GM21576 (cell line): ENCODE results near the gene SYT7.

Experiments
- ATAC-seq: cut with Tn5 transposase; IDR thresholded peaks from one replicate; pipeline ENCODE4 v1.9.1; 2021; ENCODE audit warnings: mild to moderate bottlenecking, moderate library complexity; ENCODE audit not compliant: unreplicated experiment

The SYT7 gene

GRCh38 chr11:61503135-61503770 lies 77.6 kb downstream of the SYT7 start:
- no peak for ATAC-seq

DNA sequence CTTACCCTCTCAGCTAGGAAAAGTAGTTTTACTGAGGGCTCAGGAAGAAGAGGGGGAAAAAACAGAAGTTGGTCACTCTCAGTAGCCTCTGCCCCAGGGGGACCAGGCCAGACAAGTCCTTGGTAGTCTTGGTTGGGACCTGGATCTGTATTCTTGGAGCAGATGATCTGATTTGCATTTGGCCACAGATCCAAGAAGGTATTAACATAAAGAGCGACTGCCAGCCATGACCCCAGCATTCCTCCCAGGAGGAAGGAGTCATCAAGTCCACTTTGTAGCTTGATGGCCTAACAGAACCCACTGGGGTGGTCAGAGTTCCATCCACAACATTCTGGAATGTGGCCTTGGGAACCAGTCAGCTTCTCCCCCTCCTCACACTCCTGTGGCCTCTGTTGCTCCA lies 78.4 kb downstream of the SYT7 start:
- no peak for ATAC-seq

- ATAC-seq, result no peak
Measured at GRCh38 chr11:61499816-61500491, 80.9 kb downstream of the SYT7 start.

DNA sequence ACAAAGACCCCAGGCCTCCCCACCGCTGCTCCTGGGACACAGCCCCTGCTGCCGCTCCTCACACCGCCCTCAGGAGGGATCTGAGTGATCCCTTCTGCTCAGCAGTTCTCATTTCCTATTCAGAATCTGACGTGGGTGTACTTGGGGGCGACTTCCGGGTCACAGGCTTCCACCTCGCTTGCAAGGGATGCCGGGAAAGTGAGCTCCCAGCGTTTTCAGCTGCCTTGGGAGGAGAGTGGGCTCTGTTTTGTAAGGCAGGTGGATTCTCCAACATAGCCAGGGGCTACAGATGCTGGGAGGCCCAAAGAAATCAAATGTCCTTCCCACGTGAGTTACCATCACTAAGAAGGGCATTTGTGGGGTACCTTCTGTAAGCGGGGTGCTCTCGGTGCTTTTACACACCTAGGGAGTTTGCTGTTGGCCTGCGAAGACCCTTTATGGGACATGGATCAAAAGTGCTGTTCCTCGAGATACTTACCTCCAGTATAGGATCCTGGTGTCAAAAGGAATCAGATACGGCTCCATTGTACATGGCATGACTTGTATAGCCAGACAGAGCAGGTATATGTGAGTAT lies 82.0 kb downstream of the SYT7 start:
- ATAC-seq, result no peak

DNA sequence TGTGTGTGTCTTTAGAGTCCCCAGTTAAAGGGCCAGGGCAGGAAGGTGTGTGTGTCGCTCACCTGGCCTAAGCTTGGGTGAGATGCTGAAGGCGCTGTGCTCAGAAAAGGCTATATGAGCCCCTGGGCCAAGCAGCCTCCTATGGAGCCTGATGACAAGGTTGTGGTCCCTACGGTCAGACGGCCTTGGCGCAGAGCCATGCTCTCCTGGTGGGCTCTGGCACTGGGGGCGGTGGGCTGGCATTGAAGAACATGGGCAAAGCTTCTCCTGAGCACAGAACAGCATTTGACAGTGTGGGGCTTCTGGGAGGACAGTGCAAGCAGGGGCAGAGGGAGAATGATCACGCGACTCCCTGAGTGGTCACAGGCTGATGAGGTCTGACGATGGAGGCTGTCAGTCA lies 83.0 kb downstream of the SYT7 start:
- ATAC-seq, result no peak

DNA sequence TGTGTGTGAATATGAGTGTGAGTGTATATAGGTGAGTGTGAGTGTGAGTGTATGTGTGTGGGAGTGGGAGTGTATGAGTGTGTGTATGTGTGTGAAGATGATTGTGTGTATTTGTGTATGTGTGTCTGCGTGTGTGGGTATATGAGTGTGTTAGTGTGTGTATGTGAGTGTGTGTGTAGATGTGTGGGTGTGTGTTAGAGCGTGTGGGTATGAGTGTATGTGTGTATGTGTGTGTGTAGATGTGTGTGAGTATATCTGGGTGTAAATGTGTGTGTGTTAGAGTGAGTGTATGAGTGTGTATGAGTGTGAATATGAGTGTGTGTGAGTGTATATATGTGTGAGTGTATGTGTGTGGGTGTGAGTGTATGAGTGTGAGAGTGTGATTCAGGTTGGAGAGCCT lies 83.4 kb downstream of the SYT7 start:
- ATAC-seq, result no peak

GRCh38 chr11:61496602-61497400 lies 84.1 kb downstream of the SYT7 start:
- no peak for ATAC-seq

- no peak for ATAC-seq
Measured at GRCh38 chr11:61495801-61496601, 84.9 kb downstream of the SYT7 start.

- ATAC-seq, result no peak
Measured at GRCh38 chr11:61494381-61494961, 86.4 kb downstream of the SYT7 start.

DNA sequence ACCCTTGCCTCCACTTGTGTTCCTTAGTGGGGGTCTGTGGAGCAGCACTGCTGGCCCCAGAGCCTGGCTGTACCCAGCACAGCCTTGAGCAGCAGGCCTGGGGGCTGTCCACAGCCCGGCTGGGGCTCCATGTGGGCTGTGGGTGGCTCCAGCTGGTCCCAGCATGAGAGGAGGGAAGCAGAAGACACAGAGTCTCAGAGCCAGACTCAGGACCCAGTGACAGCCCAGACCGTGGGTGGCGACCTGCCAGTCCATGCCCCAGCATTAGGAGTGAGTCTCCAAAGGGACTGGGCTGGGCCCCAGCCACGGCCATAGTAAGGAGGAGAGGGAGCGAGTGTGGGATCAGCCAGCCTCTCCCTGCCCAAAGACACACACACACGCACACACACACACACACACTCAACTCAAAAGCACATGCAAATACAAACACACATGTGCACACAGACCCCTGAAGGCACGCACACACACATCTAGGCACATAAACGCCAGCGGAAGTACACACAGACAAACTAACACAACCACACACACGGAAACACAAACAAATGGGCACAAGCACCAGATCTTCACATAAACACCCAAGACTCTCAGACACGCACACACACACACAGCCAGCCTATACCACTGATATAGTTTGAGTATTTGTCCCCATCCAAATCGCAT lies 89.0 kb downstream of the SYT7 start:
- ATAC-seq, result no peak

DNA sequence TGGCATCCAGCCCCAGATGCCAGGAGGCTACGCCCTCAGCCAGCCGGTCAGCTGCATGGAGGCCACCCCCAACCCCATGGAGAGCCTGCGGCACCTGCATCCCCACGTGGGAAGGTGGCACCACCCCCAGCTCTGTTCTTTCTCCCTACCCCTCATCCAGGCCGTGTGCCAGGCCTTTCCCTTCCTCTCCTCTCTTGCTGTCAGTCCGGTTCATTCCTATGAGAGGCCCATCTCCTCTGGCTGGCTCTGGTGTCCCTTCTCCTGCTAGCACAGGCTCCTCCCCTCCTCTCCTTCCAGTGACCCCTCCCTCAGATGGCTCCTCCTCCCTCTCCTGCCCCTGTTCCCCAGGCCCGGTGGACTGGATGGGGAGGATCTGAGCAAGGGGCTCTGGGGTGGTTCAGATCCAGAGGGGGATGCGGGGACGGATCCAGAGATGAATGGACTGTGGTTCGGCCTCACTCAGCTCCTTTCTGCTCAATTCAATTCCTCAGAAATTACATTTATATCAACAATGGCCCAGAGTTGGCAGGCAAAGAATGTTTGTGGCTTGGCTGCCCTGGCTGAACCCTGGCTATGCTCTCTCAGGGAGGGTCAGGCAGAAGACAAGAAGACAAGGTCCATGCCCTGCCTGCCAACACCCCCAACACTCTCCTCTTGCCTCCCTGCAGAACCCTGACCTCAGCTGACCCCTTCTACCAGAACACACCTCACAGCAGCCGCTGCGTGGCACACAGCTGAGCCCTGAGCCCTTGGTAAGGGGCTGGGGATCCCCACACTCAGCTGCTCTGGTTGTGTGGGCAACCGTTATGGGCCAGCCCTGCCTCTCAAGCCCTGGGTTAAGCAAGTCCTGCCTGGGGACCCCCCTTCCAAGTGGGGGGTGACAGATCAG lies 90.8 kb downstream of the SYT7 start:
- ATAC-seq, result no peak

- ATAC-seq, result no peak
Measured at GRCh38 chr11:61488651-61489291, 92.1 kb downstream of the SYT7 start.

DNA sequence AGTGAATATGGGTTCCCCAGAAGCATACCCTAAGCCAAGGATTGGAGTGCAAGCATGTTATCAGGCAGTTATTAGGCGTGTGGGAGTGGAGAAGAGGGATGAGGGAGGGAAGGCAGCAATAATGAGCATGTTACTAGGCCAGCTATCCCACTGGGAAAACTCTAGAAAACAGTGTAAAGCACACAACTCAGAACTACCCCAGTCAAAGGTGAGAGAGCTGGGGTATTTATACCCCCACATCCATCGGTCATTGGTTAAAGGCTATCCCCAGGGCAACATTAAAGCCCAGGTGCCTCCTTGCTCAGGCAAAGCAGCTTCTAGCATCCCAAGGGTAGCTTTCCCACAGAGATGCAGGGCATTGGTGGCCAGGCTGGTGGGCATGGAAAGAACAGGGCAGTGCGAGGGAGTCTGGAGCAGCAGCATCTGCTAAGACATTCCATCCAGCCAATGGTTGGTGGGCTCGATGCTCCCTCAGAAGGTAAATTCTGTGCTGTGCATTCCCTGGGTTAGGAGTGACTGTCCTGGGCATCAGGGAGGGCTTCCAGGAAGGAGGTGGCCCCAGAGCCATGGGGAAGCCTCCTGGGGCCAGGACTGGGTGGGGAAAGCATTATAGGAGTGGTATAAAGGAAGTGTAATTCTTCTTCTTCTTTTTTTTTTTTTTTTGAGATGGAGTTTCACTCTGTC lies 93.4 kb downstream of the SYT7 start:
- ATAC-seq, result no peak

DNA sequence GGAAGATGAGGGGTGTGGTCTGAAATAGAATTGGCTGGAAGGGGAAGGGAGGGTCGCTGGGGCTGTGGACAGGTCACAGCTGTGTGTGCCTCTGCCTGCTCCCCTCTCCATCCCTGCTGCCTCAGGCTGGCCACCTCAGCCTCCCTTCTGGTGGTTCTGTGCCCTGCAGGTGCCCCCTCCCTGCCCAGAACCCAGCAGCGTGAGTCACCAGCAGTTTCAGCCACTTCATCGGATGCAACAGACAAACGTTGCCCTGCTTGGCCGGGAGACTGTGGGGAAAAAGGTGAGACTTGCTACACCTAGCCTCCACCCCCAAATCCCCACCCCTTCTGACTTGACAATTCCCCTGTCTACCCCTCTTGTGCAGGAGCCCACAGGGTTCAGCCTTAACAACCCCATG lies 94.1 kb downstream of the SYT7 start:
- no peak for ATAC-seq

DNA sequence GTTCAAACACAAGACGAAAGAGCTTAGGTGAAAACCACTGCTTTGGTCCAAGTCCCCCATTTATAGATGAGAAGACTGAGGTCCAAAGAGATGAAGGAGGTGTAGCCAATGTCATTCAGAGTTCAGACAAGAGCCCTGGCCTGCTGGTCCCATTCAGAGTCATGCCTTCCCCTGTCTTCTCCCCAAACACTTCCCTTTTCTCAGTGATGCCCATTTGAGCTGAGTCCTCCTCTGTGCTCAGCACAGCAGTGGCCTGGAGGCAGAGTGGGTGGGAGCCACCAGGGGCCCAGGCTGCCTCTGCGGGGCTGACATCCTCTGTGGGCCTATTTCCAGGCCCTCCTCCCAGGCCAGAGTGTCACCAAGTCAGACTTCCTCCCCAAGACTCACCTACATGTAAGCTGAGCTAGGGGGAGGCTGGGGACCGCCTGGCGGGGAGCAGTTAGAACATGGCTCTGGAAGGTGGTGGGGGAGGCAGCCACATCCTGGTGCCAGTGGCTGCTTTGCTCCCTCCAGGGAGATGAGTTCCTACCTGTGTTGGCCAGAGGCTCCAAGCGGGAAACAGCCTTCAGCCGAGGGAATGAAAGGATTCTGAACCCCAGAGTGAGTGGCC lies 94.8 kb downstream of the SYT7 start:
- no peak for ATAC-seq

GRCh38 chr11:61485080-61485479 lies 95.8 kb downstream of the SYT7 start:
- ATAC-seq, result no peak

GRCh38 chr11:61484541-61484940 lies 96.3 kb downstream of the SYT7 start:
- ATAC-seq, result no peak

GRCh38 chr11:61482513-61482912 lies 98.4 kb downstream of the SYT7 start:
- no peak for ATAC-seq
